HG02884 (cell line): Measurements from ENCODE around the gene SLC47A2.

Experiments used
- ATAC-seq: cut with Tn5 transposase; IDR thresholded peaks from one replicate; pipeline ENCODE4 v1.9.1; 2021; ENCODE audit warnings: mild to moderate bottlenecking, moderate library complexity; ENCODE audit not compliant: unreplicated experiment

SLC47A2 gene

DNA sequence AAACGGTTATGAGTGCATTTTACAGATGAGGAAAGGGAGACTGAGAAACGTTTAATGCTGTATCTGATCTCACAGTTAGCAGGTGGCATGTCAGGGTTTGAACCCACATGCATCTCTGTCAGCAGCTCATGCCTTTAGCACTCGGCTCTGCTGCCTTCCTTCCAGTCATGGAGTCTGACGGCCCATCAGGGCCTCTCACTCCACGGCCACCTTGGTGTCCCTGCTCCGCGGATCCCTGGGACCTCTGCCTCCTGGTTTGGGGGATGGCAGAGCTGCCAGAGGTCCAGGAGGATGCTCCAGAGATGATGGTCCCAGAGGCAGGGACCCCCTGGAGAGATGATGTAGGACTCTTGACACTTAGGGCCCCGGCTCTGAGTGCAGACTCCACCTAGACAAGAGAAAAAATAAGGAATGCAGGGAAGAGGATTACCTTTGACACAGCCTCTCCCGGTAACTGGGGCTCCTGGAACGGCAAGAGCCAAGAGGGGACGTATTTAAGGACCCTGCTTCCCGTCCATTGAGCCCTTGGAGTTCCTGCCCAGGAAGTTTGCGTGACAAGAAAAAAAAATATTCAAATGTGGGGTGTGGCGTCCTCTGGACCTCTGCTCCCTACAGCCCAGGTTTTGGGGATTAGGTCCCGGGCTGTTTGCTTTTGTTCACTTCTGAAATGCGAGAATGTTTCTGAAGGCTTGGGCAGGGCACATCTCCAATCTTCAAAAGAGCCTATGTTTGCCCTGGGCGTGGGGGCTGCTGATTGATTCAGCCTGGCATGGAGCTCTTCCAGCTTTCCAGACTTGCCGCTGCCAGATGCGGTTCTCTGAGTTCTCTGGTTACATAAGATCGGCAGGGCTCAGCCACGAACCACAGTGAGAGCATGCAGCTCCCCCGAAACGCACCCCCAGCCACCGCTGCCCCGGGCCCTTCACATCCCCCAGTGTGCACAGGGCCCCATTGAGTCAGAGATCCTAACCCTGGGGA lies 31.7 kb upstream of the SLC47A2 start, which contains the start of gene ALDH3A1:
Gene ALDH3A1, minus strand, starts transcription at position 470 of the 978 bp plus-strand sequence. CDS start 3,169 bp downstream, outside the sequence.
- no peak for ATAC-seq

DNA sequence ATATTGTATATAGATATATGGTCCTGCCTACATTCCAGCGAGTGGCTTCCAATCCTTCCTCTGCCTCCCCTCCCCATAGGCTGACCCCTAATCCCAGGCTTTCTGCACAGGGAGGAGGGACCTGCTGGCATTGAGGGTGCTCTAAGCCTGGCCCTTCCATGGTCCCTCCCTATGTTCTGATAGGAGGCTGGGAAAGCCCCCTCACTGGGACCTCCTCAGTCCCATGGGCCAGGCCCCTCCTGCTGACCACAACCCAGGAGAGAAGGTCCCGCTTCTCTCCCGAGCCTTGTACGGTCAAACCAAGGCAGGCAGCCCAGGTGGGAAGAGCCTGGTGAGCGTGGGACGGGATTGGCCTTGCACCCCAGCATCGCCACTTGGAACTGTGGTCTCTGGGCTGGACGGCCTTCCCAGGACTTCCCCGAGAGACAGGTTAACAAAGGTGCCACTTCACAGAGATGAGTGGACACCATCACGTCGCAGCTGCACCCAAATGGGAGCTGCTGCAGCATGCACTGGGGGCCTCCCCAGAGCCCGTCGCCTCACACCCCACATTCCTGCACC lies 30.9 kb upstream of the SLC47A2 start:
- ATAC-seq, result no peak

DNA sequence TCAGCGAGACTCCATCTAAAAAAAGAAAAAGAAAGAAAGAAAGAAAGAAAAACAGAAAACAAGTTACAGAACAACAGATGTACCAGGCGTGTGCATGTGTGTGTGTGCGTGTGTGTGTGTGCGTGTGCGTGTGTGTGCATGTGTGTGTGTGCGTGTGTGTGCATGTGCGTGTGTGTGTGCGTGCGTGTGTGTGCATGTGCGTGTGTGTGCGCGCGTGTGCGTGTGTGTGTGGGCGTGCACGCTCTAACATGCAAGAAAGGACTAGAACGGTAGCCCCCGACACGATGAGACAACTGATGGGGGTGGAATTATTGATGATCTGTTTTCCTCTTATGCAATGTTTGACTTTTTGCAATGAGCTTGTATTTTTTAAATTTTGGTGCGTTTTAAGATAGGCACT lies 30.1 kb upstream of the SLC47A2 start:
- ATAC-seq, result no peak

DNA sequence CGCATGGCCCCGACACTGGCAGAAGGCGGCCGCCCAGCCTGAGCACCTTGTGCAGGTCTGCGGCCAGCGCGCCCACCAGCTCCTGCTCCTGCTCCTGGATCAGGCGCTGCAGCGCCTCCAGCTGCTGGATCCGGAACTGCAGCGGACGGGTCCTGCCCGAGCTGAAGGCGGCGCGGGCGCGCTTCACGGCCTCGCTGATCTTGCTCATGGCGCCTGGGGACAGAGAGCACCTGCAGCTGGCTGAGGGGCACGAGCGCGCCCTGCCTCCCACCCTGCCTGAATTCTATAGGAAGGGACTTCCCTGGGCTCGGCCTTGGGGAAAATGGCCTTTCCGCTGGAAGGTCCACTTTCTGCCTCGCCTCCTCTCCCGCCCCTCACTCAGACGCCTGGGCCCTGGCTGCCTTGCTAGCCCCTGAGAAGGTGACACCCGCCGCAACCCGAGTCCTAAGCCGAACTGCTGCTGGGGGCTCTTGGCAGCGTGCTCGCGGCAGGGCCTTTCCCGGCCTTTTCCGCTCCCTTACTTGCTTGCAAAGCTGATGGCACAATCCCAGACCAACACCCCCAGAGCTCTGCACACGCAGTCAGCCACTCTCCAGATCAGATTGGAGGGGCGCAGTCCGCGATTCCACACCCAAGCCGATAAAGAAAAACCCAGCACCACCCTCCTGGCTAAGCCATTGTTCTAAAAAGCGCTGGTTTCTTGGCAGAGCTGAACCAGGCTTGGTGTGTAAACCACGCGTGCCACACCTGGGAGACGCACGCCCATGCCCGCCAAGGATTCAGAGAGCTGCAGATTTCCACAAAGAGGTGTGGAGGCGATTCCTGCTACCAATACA lies 28.8 kb upstream of the SLC47A2 start:
- ATAC-seq, result no peak

DNA sequence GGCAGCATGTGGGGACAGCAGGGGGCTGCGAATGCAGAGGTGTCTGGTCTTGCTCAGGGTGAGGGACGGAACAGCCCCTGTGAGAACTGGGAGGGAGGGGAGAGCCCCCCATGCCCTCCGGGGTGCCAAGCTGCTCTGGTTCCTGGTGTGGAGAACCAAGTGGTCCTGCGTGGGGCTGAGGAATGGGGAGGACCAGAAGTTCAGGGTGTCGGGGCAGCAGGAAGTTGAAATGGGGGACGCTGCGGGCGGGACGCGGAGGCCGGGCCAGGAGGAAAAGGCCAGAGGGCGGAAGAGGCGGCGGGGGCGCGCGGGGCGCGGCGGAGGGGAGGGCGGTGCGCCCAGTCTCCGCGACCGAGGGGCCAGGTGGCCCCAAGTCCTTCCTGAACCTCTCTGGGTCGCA lies 28.1 kb upstream of the SLC47A2 start:
- no peak for ATAC-seq

DNA sequence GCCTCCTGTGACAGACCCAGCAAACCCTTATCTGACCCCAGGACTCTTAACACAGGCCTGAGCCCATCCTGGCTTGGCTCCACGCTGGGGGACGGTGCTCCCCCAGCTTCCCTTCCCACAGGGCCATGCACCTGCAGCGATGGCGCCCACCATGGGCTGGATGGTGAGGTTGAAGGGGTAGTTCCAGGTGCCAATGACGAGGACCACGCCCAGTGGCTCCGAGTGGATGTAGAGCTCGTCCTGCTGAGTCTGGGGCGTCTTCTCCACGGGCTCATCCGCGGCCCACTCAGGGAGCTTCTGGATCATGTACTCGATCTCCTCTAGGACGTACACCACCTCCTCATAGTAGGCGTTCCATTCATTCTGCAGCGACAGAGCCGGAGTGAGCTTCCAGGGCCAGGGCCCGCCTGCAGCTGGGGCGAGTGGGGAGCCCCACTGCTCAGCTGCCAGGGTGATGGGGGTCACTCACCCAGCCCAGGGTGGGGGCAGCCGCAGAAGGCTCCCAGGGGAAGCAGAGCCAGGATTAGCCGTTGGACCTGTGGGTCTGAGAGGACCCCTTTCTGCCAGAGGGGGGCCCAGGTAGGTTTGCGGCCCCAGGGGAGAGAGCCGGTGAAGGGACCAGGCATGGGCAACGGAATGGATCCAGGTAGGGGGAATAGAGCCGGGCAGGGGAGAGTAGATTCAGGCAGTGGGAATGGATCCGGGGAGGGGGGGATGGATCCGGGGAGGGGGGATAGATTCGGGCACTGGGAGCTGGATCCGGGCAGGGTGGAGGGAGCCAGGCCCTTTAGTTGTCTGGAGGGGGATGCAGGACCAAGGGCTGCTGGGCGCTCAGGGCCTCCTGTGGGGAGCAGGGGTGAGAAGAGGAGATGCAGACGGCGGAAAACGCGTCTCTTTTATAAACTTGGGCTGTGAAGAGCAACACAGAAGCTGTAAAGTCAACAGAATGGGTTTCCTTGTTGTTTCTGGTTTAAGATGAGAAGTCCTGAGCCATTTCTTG lies 27.0 kb upstream of the SLC47A2 start:
- ATAC-seq, result no peak

- ATAC-seq, result no peak
Measured at GRCh38 chr17:19742495-19742894, 26.1 kb upstream of the SLC47A2 start.

GRCh38 chr17:19741832-19742457 lies 25.6 kb upstream of the SLC47A2 start:
- no peak for ATAC-seq

- ATAC-seq, result no peak
Measured at GRCh38 chr17:19740933-19741332, 24.5 kb upstream of the SLC47A2 start.

GRCh38 chr17:19739241-19740201 lies 23.1 kb upstream of the SLC47A2 start:
- ATAC-seq, result no peak

DNA sequence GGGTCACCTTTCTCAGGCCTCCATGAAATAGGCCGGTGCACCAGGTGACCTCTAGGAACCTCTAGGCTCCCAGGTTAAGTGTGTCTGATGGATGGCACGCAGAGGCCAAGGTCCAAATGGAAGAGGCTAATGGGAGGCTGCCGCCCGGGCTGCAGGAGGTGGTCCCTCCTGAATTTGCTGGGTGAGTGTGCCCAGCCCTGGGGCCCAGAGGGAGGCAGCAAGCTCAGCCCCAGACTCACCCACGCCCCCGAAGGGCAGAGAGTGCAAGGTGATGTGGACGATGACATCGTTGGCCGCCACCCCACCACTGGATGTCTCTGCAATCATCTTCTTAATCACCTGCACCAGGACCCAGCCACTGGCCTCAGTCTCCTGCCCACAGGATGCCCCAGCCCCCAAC lies 22.4 kb upstream of the SLC47A2 start:
- no peak for ATAC-seq

GRCh38 chr17:19738073-19738449 lies 21.7 kb upstream of the SLC47A2 start:
- no peak for ATAC-seq

DNA sequence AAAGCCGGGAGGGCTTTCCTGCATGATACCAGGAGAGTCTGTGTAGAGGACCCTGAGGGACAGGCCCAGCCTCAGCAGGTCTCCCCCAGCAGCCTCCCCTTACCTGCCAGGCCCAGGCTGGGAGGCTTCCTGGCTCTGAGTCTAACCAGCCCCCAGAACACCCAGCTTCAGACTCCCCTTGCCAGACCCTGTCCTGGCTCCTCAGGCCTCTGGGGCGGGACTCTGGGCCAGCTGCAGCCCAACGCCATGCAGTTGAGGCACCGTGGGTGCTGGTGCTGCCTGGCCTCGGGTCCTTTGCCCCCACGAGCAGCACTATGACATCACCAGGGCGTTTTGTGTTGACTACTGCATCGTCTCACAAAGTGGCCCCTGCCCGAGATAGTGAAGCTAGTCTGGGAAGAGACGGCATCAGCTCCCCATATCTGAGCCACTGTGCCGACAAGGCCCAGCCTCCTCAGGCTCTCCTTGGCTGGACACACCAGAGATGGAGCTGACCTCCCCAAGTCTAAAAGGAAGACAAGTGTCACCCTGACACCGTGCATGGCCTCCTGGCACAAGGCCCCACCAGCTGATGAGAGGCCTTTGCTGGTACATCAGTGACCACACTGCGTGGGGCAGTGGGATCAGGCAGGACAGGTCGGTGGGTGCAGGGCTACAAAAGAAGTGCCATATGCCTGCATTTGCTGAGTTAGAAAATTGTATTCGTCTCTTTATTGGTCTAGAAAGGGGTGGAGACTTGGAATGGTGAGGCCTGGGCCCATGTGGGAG lies 21.1 kb upstream of the SLC47A2 start:
- no peak for ATAC-seq

DNA sequence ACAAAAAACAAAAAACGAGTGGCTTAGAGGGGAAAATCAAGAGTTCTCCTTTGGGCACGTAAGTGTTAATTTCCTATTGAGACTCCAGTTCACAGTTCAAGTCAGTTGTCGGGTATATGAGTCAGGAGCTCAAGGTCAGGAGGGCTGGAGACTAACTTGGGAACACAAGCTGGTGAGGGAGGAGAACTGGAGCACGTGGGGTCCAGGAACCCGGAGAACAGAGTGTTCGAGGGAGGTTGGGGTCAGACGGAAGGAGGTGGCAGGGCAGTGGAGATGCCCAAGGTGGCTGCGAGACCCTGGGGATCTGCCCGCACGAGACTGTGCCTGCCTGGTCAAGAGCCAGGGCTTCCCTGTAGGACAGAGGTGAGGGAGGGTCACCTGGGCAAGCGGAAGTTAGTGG lies 19.7 kb upstream of the SLC47A2 start:
- no peak for ATAC-seq

DNA sequence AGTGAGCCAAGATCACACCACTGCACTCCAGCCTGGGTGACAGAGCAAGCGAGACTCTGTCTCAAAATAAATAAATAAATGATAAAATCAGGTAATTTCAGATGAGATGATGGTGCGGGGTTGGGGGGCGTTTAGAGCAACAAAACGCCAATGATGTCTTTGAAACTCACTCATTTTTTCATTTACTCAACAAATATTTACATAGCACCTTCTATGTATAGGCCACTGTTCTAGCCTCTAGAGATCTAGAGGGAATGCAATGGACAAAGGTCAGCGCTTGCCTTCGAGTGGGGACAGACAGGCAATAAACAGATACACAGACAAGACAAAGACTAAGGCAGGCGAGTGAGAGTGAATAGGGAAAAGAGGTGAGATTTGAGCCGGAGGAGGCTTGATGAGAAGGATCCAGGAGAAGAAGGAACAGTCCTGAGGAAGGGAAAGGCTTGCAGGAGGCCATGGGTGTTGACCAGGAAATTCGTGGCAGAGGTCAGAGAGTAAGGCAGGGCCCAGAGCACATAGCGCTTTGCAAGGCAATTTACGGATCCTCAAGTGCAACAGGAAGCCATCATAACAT lies 17.7 kb upstream of the SLC47A2 start:
- ATAC-seq, result no peak

DNA sequence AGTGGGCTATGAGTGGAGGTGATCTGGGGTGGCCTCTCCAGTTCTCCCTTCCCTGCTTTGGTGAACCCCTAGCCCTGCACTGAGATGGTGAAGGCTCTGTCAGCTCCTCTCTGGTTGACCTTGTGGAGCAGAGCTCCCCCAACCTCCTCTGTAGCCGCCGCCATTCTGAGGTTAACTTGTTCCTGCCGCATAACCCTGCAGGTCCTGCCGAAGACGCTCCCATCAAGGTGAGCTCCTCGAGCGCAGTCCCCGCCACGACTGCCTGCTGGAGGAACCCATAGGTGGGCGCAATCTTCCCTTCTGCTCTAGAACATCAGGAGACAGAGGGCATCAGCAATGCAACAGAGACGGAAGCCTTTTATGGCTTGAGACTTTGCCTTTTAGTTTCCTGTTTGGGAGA lies 15.2 kb upstream of the SLC47A2 start:
- ATAC-seq, result no peak

GRCh38 chr17:19730843-19731242 lies 14.5 kb upstream of the SLC47A2 start:
- no peak for ATAC-seq

GRCh38 chr17:19729900-19730299 lies 13.5 kb upstream of the SLC47A2 start:
- no peak for ATAC-seq
